ENCODE measurements around the gene SYPL2. TPM values are rescaled to one million over a fixed set of nuclear protein-coding genes. Genes with fewer than 3 reads are reported as not detected.

Gene SYPL2
- total and polyA plus RNA-seq, 2 donors (not counting 1 experiment from before 2014, with no cell fraction given), result not detected

GRCh38 chr1:109457819-109458218 is 8.5 kb upstream of the SYPL2 start:
- no peaks in the 10 kb centered on the region for H3K4me1 Mint-ChIP-seq
- peaks cover 9% of the 10 kb centered on the region for H3K9me3 Mint-ChIP-seq (ENCODE audit: insufficient read depth)
- Histone ChIP-seq H4K20me1 (ENCODE audit: control insufficient read depth, insufficient read depth, low read length, poor library complexity, severe bottlenecking) (no peaks in the 10 kb centered on the region), H3K4me1 (ENCODE audit: control insufficient read depth in 2 of 2, insufficient read depth in 2 of 2, low read length in 2 of 2) (no peaks in the 10 kb centered on the region), H3K27me3 (replicated peaks in 1 of 4; ENCODE audit: control extremely low read depth in 1 of 4, control insufficient read depth in 3 of 4, insufficient read depth in 4 of 4, low read length in 3 of 4) (peaks cover 0 to 7% (median 6%) of the 10 kb centered on the region in 4 experiments), H3K4me2 (replicated peaks; ENCODE audit: low read depth, low read length, poor library complexity, severe bottlenecking) (no peak overlapping the region), H3K79me2 (ENCODE audit: control insufficient read depth, insufficient read depth, low read length) (no peaks in the 10 kb centered on the region), H3K36me3 (replicated peaks in 1 of 2; ENCODE audit: control extremely low read depth in 1 of 2, control insufficient read depth in 1 of 2, extremely low read depth in 1 of 2, insufficient read depth in 2 of 2, low read length in 1 of 2) (no peaks in the 10 kb centered on the region), H3K9me3 (ENCODE audit: control extremely low read depth in 1 of 3, control insufficient read depth in 2 of 3, insufficient read depth in 1 of 3, low read length in 2 of 3) (peaks cover 3 to 15% (median 6%) of the 10 kb centered on the region in 3 donors), H3K27ac (ENCODE audit: low read length in 2 of 2) (no peak overlapping the region), H2AFZ (ENCODE audit: insufficient read depth, low read depth, low read length, poor library complexity, severe bottlenecking) (no peak overlapping the region), H3K9ac (ENCODE audit: low read length) (no peak overlapping the region), H3K4me3 (ENCODE audit: control extremely low read depth in 1 of 5, extremely low read depth in 1 of 5, insufficient read depth in 1 of 5, low read depth in 2 of 5, low read length in 4 of 5) (no peak overlapping the region)
- peaks cover 49% of the 10 kb centered on the region for H3K27me3 Mint-ChIP-seq
- no peak overlapping the region for H3K27ac Mint-ChIP-seq
- ATAC-seq (ENCODE audit: low read depth) (no peak), DNase-seq (no peak)
- no CpG with 5 or more reads among the region's 4 CpGs for WGBS (ENCODE audit: insufficient coverage)
- ChIA-PET CTCF (no interaction called here), POLR2A (no interaction called here)
- TF ChIP-seq, protein P1, sequence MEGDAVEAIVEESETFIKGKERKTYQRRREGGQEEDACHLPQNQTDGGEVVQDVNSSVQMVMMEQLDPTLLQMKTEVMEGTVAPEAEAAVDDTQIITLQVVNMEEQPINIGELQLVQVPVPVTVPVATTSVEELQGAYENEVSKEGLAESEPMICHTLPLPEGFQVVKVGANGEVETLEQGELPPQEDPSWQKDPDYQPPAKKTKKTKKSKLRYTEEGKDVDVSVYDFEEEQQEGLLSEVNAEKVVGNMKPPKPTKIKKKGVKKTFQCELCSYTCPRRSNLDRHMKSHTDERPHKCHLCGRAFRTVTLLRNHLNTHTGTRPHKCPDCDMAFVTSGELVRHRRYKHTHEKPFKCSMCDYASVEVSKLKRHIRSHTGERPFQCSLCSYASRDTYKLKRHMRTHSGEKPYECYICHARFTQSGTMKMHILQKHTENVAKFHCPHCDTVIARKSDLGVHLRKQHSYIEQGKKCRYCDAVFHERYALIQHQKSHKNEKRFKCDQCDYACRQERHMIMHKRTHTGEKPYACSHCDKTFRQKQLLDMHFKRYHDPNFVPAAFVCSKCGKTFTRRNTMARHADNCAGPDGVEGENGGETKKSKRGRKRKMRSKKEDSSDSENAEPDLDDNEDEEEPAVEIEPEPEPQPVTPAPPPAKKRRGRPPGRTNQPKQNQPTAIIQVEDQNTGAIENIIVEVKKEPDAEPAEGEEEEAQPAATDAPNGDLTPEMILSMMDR (IDR thresholded peaks at IDR 0.05), result no peak
- TF ChIP-seq EZH2 (IDR thresholded peaks at IDR 0.05; ENCODE audit: borderline replicate concordance, insufficient read depth, low read depth, low read length, poor library complexity, severe bottlenecking), result no peak
- intact Hi-C loops (cut with micrococcal nuclease), result no loop called here
- no peak overlapping the region for H3K4me3 Mint-ChIP-seq

DNA sequence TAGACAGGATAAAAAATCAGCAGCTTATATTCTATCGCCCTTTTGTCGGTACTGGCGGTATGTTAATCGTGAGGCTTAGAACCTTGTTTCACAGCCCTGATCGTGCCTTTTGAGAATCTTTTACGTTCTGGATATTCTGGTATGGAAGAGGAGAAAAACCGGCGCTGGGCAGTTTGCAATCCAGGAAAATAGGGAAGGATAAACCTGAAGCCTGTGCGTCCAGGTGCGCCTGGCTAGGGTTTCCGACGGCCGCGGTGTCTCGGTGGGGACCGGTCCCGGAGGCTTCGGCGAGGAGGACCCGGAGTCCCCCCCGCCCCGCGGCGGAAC is 258 bp upstream of the SYPL2 start:
- TF ChIP-seq, protein P1 (IDR thresholded peaks at IDR 0.05), result no peak
- TF ChIP-seq EZH2 (IDR thresholded peaks at IDR 0.05; ENCODE audit: borderline replicate concordance, insufficient read depth, low read depth, low read length, poor library complexity, severe bottlenecking), result no peak
- Histone ChIP-seq H3K79me2 (ENCODE audit: control insufficient read depth, insufficient read depth, low read length) (no peaks in the 10 kb centered on the region), H3K9me3 (ENCODE audit: control extremely low read depth in 1 of 3, control insufficient read depth in 2 of 3, insufficient read depth in 1 of 3, low read length in 2 of 3) (peaks cover 0 to 8% (median 1%) of the 10 kb centered on the region in 3 donors), H3K4me3 (ENCODE audit: control extremely low read depth in 1 of 5, extremely low read depth in 1 of 5, insufficient read depth in 1 of 5, low read depth in 2 of 5, low read length in 4 of 5) (peak overlapping the region in 4 of 5 experiments; percentile 23 to 60 (median 45)), H2AFZ (ENCODE audit: insufficient read depth, low read depth, low read length, poor library complexity, severe bottlenecking) (peak overlapping the region; percentile 75), H4K20me1 (ENCODE audit: control insufficient read depth, insufficient read depth, low read length, poor library complexity, severe bottlenecking) (no peaks in the 10 kb centered on the region), H3K4me2 (replicated peaks; ENCODE audit: low read depth, low read length, poor library complexity, severe bottlenecking) (peak overlapping the region; percentile 94), H3K4me1 (ENCODE audit: control insufficient read depth in 2 of 2, insufficient read depth in 2 of 2, low read length in 2 of 2) (peaks cover 13% of the 10 kb centered on the region in 2 donors), H3K36me3 (replicated peaks in 1 of 2; ENCODE audit: control extremely low read depth in 1 of 2, control insufficient read depth in 1 of 2, extremely low read depth in 1 of 2, insufficient read depth in 2 of 2, low read length in 1 of 2) (no peaks in the 10 kb centered on the region), H3K27ac (ENCODE audit: low read length in 2 of 2) (no peak overlapping the region), H3K27me3 (replicated peaks in 1 of 4; ENCODE audit: control extremely low read depth in 1 of 4, control insufficient read depth in 3 of 4, insufficient read depth in 4 of 4, low read length in 3 of 4) (peaks cover 0 to 65% (median 51%) of the 10 kb centered on the region in 4 experiments), H3K9ac (ENCODE audit: low read length) (peak overlapping the region; percentile 64)
- peaks cover 69% of the 10 kb centered on the region for H3K27me3 Mint-ChIP-seq
- no peak for ATAC-seq (ENCODE audit: low read depth)
- H3K27ac Mint-ChIP-seq, result no peak overlapping the region
- CTCF ChIA-PET, result no interaction called here
- 16% methylated on average over 24 of the region's 24 CpGs for WGBS (ENCODE audit: insufficient coverage)
- POLR2A ChIA-PET, result no interaction called here
- intact Hi-C loops (cut with micrococcal nuclease), result no loop called here
- peaks cover 8% of the 10 kb centered on the region for H3K4me1 Mint-ChIP-seq
- H3K4me3 Mint-ChIP-seq, result peak overlapping the region; percentile 83
- DNase-seq, result no peak
- H3K9me3 Mint-ChIP-seq (ENCODE audit: insufficient read depth), result no peaks in the 10 kb centered on the region

Data from B cell (primary cell).